ENCODE measurements around the gene PHACTR1. TPM values are rescaled to one million over a fixed set of nuclear protein-coding genes. Genes with fewer than 3 reads are reported as not detected.
"Not testable (repeated sequence)": the region's sequence is repeated elsewhere in the genome, so short reads cannot be mapped to it uniquely, and the experiment has no call there.

Gene PHACTR1
- total RNA-seq, 2 donors from 2014 or later = 0.05 to 0.29 TPM

DNA sequence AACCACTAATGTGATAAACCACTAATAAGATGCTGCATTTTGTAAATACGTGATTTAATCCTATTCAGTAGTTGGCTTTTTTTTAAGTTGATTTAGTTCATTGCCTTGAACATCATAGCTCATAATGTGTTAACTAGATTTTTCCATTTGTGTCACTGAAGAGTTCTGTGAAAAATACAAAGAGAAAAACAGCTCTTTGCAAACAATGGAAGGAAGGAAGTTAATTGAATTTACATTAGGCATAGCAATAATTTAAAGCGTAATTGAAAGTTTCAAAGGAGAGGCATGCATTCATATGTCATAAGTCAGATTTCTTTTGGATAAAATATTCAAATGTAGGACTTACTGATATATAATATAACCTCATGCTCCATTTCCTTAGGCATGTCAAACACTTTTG, 509.5 kb downstream of the PHACTR1 start:
- Mint-ChIP-seq H3K27ac (no peak overlapping the region), H3K36me3 (no peaks in the 10 kb centered on the region), H3K9me3 (no peaks in the 10 kb centered on the region)
- no peak for DNase-seq (ENCODE audit: low spot score in 2 of 2)
- ATAC-seq = no peak

DNA sequence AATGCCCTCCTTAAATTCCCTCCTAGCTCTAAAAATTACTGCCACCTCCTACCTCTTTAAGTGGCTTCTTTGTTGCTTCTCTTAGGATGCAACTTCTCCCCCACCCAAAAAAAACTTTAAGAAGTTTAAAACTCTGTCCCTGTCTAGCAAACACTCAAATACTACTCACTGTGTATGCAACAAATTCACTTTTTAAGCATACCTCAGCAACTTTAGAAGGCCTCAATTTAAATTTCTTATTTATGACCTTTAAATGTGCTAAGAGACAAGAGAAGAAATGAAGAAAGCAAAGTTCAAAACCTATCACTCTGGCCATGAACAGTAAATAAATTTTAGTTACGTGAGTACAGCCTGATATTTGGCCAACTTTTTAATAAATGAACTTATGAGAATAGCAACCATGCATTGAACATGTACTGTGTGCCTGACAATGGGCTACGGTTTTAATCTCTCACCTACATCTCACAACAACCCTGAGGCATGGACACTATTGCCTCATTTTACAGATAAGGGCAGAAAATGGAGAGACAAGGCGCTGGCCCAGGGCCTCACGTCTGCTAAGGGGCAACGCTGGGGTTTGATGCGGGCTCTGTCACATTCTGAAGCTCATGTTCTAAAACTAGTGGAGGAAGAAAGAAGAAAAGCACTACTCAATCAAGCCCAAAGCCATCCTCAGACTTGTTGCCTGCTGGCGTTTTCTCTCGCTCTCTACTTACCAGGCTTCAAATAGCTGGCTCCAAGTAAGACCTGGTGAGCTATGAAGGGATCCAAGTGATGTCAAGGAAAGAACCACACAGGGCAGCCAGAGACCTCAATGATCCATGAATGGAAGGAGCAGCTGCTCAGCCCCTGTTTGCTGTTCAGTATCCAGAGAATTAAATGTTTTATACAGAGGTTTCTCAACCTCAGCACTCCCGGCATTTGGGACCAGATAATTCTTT, 512.0 kb downstream of the PHACTR1 start:
- Mint-ChIP-seq H3K36me3 (no peaks in the 10 kb centered on the region), H3K27ac (no peak overlapping the region), H3K9me3 (no peaks in the 10 kb centered on the region)
- no peak for DNase-seq (ENCODE audit: low spot score in 2 of 2)
- no peak for ATAC-seq

DNA sequence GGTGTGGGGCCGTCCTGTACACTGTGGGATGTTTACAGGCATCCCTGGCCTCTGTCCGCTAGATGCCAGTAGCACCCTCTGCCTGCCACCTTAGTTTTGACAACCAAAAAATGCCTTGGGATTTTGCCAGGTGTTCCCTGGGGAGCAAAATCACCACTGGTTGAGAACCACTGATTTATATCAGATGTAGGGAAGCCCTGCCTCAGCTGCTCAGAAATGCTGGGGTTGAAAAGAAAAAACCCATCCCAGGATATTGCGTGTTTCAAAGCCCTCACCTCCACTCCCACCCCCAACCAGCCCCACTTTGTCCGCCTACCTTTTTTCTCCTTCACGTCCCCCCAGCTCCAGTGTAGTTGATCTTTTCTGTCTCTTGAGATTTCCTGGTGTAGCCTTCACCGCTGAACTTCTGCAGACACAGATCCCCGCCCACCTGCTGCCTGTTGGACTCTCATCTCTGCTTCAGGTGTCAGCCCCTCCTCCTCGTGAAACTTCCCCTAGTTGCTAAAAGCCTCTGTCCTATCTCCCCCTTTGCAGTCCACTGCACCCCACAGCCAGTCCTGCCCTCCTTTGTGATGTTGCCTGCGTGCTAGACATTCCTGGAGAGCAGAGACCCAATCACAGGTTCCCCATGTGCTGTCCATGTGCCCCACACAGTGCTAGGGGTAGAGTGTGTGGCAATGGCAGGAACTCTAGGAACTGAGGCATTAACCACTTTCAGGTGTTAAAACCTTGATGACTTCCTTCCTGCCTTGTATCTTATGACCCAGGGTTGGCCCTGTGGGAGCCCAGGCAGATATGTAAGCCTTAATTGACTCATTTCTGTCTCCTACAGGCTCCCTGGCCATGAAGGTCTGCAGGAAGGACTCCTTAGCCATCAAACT, 512.9 kb downstream of the PHACTR1 start:
- DNase-seq (ENCODE audit: low spot score in 2 of 2) (peak in 1 of 2 donors; percentile 19), ATAC-seq (peak; percentile 94 to 96)
- Mint-ChIP-seq H3K36me3 (no peaks in the 10 kb centered on the region), H3K9me3 (no peaks in the 10 kb centered on the region), H3K27ac (peak overlapping the region in 1 of 2 donors; percentile 58)

DNA sequence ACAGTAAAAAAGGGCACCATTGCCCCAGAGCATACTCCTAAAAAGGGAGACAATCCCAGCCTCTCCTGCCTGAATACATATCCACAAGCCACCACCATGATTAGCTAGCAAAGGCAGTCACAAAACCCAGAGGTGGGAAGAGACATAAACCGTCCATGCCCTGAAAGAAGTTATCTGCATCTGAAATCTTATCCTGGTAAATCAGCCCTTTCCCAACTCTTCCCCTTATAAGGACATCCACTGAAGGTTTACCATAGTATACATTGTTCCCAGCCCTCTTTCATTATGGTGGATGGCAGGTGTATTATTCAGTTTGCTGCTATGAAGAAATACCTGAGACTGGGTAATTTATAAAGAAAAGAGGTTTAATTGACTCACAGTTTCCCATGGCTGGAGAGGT, 516.5 kb downstream of the PHACTR1 start:
- no peak overlapping the region for H3K27ac Mint-ChIP-seq
- DNase-seq (ENCODE audit: low spot score in 2 of 2) (no peak), ATAC-seq (no peak)
- no peaks in the 10 kb centered on the region for H3K36me3 Mint-ChIP-seq
- H3K9me3 Mint-ChIP-seq = no peaks in the 10 kb centered on the region

DNA sequence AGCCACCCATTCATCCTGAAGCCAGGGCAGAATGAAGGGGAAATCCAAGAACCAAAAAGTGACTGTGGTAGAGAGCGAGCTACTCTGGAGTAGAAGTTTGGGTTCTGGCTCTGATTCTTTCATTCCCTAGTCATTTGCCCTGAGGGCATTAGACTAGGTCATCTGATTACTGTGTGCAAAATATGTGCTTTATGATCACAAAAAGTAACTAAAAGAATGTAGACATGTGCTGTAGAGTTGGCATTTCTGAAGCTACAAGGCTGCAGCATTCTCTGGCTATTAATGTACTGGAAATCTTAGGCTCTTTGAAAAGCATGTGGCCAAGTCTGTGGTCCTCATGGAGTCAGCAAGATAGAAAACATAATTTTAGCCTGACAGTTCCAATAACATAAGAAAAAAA, 517.6 kb downstream of the PHACTR1 start:
- ATAC-seq (no peak), DNase-seq (ENCODE audit: low spot score in 2 of 2) (no peak)
- H3K9me3 Mint-ChIP-seq = no peaks in the 10 kb centered on the region
- no peak overlapping the region for H3K27ac Mint-ChIP-seq
- no peaks in the 10 kb centered on the region for H3K36me3 Mint-ChIP-seq

DNA sequence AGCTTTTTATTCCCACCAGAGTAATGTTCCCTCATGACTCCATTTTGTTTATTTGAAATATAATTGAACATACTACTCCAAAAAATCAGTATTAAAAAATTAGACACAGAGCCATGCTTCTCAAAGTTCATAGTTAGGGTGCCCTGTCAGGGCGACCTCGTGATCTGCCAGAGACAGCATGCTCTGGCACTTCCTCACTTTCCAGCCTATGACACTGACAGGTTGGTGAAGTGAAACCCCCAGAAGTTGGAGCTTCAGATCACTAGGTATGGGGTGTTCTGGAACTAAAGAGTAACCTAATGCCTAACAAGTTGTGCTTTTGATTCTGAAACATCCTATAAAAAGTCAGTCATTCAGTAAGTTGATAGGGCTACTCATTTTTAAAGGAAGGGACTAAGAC, 518.8 kb downstream of the PHACTR1 start:
- Mint-ChIP-seq H3K36me3 (no peaks in the 10 kb centered on the region), H3K27ac (no peak overlapping the region), H3K9me3 (no peaks in the 10 kb centered on the region)
- ATAC-seq (no peak), DNase-seq (ENCODE audit: low spot score in 2 of 2) (no peak)

DNA sequence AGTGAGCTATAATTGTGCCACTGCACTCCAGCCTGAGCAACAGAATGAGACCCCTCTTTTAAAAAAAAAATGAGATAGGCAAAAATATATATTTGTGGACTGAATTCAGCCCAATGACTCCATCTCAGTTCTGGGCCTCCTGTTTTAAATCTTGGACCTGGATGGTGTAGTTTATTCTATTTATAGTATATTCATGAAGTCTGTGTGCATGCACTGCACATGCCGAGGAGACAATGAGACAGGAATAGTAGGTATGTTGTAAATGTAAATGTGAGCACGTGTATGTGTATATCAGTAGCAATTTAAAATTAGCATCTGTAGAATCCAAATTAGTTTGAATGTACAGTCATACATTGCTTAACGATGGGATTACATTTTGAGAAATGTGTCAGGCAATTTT, 520.8 kb downstream of the PHACTR1 start:
- H3K36me3 Mint-ChIP-seq = no peaks in the 10 kb centered on the region
- no peak overlapping the region for H3K27ac Mint-ChIP-seq
- H3K9me3 Mint-ChIP-seq = no peaks in the 10 kb centered on the region
- ATAC-seq (no peak), DNase-seq (ENCODE audit: low spot score in 2 of 2) (no peak)

DNA sequence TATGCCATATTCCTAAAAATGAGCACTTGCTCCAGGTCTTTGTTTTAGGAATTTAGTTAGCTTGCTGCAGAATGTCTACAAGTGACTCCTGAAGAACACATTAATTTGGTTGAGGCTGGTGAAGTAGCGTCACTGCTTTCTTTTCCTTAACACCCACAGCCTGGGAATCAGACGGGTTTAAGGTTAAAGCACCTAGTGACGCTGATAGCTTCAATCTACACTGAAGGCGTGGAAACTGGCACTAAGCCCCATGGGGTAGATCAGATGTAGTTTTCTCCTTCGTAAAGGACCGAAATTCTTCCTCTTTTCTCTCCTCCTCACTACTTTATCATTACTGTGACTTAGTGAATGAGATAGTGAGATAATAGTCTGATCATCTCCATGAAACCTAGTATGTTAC, 521.5 kb downstream of the PHACTR1 start:
- ATAC-seq = no peak
- no peak overlapping the region for H3K27ac Mint-ChIP-seq
- H3K36me3 Mint-ChIP-seq = no peaks in the 10 kb centered on the region

DNA sequence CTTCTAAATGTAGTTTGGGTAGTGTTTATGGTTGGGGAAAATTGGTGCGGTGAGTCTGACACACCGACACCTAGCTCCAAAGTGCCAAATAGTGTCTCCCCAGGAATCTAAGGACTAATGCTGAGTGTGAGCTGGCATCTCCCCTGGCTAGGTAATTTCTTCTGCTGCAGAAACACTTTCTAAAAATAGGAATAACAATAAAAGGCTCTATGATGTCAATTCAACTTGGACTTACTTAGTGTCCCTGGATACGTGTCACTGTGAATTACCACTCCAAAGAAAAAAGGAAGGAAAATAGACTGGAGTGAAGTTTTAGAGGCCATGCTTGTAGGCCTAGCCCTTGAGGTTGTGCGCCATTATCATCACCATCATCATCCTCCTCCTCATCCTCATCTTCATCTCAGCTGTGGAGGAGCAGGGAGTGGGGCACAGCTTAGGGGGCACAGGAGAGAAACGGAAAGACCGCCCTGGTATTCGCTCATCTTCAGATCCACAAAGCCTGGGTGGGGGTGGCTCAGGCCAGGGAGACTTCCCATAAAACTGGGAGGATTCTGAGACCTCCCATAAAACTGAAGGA, 522.2 kb downstream of the PHACTR1 start:
- ATAC-seq = no peak
- peaks cover 1 to 2% of the 10 kb centered on the region in 2 donors for H3K9me3 Mint-ChIP-seq

More for the DNA sequence above, 521.5 kb downstream of the PHACTR1 start:
- DNase-seq (ENCODE audit: low spot score in 2 of 2) = no peak
- no peaks in the 10 kb centered on the region for H3K9me3 Mint-ChIP-seq

DNA sequence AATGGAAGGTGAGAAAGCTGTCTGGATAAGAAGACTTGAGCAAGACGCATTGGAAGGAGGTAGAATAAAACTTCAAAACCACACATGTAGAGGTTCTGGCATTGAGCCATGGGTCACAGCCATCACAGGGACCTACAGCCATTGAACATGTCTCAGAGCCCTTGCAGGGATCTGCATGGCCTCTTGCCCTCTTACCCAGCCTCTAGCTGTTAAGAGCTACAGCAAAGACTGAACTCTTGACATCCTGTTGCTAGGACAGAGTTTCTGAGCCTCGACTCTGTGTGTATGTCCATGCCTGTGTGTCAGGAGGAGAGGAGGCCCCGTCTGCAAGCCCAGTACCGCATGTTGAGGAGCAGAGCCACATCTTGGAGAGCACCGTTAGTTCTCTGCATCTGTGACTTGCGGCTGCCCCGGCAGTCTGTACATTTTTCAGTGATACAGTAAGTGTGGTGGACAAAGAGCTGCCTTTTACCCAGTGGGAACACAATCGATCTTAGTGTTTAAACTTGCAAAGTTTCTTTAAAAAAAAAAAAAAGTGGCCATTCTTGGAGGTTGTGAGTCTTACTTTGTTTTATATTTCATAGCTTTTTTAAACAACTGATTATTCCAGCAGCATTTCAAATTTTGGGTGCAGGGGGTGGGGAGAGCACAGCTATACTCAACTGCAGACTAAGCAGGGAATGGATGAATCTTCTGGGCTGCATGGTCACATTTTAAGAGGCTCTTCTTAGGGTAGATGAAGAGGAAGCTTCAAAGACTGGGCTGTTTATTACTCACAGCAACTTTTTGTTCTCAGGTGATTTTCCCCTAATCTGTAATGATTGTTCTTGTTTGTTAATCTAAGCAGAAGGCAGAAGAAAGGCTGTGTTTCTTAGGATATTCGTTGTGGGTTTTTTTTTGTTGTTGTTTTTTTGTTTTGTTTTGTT, 523.2 kb downstream of the PHACTR1 start:
- ATAC-seq (no peak), DNase-seq (ENCODE audit: low spot score in 2 of 2) (no peak)
- peaks cover 5% of the 10 kb centered on the region in 2 donors for H3K9me3 Mint-ChIP-seq
- peaks cover 0 to 6% of the 10 kb centered on the region in 2 donors for H3K36me3 Mint-ChIP-seq
- no peak overlapping the region for H3K27ac Mint-ChIP-seq

More for the DNA sequence above, 522.2 kb downstream of the PHACTR1 start:
- no peak for DNase-seq (ENCODE audit: low spot score in 2 of 2)
- peaks cover 0 to 2% of the 10 kb centered on the region in 2 donors for H3K36me3 Mint-ChIP-seq
- H3K27ac Mint-ChIP-seq = no peak overlapping the region

DNA sequence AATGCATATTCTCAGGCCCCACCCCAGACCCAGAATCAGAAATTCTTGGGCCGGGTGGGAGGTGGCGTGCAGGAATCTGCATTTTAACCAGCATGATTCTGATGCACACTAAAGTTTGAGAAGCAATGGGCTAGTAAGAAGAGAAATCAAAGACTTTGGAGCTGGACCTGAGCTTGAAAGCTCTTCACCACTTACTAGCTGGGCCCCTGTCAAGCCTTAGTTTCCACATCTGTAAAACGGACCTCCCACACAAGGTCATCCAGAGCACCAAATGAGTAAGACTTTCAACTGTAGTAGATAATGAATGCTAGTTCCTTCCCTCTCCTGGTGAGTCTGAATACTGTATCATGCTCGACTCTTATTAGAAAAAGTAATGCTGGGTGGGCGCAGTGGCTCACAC, 524.8 kb downstream of the PHACTR1 start:
- peaks cover 0 to 6% of the 10 kb centered on the region in 2 donors for H3K36me3 Mint-ChIP-seq
- no peak for DNase-seq (ENCODE audit: low spot score in 2 of 2)
- ATAC-seq = no peak
- H3K9me3 Mint-ChIP-seq = peaks cover 5% of the 10 kb centered on the region in 2 donors
- H3K27ac Mint-ChIP-seq = no peak overlapping the region

DNA sequence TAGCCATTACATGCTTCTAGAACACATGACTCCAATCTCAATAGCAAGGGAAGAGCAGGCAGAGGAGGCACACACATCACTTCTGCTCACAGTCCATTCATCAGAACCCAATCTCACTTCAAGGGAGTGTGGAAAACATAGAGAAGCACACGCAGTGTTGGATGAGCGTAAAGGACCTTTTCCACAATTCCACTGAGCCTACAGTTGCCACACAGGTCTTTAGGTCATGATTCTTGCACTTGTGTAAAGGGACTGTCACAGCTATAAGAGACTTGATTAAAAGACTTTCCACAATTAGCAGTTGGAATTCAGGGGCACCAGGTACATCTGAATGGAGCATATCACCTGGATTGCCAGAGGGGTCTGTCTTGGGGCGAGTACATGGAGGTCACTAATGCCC, 525.6 kb downstream of the PHACTR1 start:
- peaks cover 5% of the 10 kb centered on the region in 2 donors for H3K9me3 Mint-ChIP-seq
- H3K36me3 Mint-ChIP-seq = peaks cover 0 to 6% of the 10 kb centered on the region in 2 donors
- no peak for ATAC-seq
- no peak overlapping the region for H3K27ac Mint-ChIP-seq
- DNase-seq (ENCODE audit: low spot score in 2 of 2) = no peak

DNA sequence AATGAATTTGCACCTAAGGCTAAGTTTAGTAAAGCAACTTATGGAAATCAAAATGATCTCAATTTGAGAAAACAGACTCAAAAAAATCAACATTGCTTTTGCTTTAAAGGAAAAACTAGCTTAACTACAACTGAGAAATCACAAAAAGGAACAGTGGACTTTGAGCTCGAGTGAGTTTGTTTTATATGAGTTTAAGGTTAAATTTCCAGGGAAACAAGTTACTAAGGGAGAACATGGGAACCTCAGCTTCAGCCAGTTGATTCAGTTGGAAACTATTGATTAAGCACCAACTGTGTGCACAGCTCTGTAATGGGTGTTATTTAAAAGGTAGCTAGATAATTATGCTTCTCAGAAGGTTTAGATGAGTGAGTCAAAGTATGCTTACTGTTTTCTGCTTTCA, 526.0 kb downstream of the PHACTR1 start:
- DNase-seq (ENCODE audit: low spot score in 2 of 2) (no peak), ATAC-seq (no peak)
- Mint-ChIP-seq H3K9me3 (peaks cover 5% of the 10 kb centered on the region in 2 donors), H3K27ac (no peak overlapping the region), H3K36me3 (peaks cover 0 to 6% of the 10 kb centered on the region in 2 donors)

DNA sequence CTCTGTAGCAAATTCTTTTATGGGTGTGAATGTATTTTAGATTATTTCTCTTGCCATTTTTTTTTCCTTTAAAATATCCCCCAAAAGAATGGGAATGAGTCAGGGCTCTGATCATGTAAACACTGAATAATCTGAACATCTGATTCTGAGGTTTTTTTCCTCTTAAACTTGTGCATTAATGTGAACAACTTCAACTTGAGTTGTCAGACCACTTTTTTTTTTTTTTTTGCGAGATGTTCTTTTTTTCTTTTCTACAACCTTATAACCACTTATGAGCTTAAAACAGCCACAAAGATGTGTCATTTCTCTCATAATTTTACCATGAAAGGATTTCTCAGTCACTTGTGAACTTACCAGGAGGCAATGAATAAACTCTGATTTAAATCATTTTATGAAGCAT, 526.5 kb downstream of the PHACTR1 start:
- ATAC-seq (peak in 1 of 2 donors; percentile 58), DNase-seq (ENCODE audit: low spot score in 2 of 2) (no peak)
- Mint-ChIP-seq H3K9me3 (peaks cover 5% of the 10 kb centered on the region in 2 donors), H3K36me3 (peaks cover 0 to 6% of the 10 kb centered on the region in 2 donors), H3K27ac (no peak overlapping the region)

DNA sequence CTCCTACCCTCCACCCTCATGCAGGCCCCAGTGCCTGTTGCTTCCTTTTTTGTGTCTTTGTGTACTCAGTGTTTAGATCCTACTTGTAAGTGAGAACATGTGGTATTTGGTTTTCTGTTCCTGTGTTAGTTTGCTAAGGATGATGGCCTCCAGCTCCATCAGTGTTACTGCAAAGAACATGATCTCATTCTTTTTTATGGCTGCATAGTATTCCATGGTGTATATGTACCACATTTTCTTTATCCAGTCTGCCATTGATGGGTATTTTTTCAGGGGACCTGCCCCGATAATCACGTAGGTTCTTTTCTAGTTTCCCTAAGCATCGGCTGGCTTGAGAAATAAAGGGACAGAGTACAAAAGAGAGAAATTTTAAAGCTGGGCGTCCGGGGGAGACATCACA, 527.2 kb downstream of the PHACTR1 start:
- ATAC-seq; H3K9me3 Mint-ChIP-seq; H3K27ac Mint-ChIP-seq; H3K36me3 Mint-ChIP-seq; DNase-seq (ENCODE audit: low spot score in 2 of 2): not testable (repeated sequence)

DNA sequence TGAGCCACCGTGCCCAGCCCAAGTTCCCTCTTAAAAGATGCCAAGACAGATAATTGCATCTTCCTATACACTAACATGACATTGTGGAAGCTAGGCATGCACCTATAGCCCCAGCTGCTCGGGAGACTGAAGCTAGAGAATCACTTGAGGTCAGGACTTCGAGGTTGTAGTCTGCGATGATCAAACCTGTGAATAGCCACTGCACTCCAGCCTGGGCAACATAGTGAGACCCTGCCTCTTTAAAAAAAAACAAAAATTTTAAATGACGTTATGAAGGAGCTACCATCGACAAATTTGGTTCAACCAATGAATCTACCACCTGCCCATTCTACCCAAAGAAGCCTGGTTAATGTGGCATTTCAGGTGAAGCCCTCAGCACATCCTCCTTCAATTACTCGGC, 531.1 kb downstream of the PHACTR1 start:
- no peak for ATAC-seq
- Mint-ChIP-seq H3K27ac (no peak overlapping the region), H3K36me3 (peaks cover 0 to 6% of the 10 kb centered on the region in 2 donors), H3K9me3 (peaks cover 5% of the 10 kb centered on the region in 2 donors)
- DNase-seq (ENCODE audit: low spot score in 2 of 2) = no peak

Data from activated naive CD4-positive, alpha-beta T cell treated with anti-CD3 and anti-CD28 coated beads, Interleukin-2, amount 50 U/mL, for 72 hours (primary cell).